CD14-positive monocyte (primary cell): ENCODE results near the gene UNC50. TPM values are rescaled to one million over a fixed set of nuclear protein-coding genes. Genes with fewer than 3 reads are reported as not detected.
A peak's percentile ranks its signal among the peaks of the same experiment; 100 is the strongest.

Experiments
- DNase-seq, 3 donors: peaks; one replicate each; pipeline ENCODE4 v3.0.0-alpha.2; 2011 to 2022
- H2AFZ ChIP-seq: 2 replicates; pipeline ENCODE4 v1.6.0; 2012; ENCODE audit warnings: mild to moderate bottlenecking, low read depth, low read length, inconsistent platforms; ENCODE audit not compliant: insufficient read depth, poor library complexity, severe bottlenecking
- H3K27ac ChIP-seq, 2 donors: 1 replicate in 1 of 2; 2 replicates in 1 of 2; pipeline ENCODE4 v1.5.1; 2012 to 2013; ENCODE audit warnings: low read length in 2 of 2, control low read depth in 1 of 2, inconsistent platforms in 1 of 2, low read depth in 1 of 2, mild to moderate bottlenecking in 1 of 2
- H3K27me3 ChIP-seq, 2 donors: one replicate each; pipeline versions ENCODE4 v1.6.0 to v1.6.1; 2011 to 2013; ENCODE audit warnings: low read length in 2 of 2; ENCODE audit not compliant: control insufficient read depth in 2 of 2, insufficient read depth in 2 of 2
- H3K36me3 ChIP-seq, 2 donors: replicated peaks in 1 of 2; 1 replicate in 1 of 2; 2 replicates in 1 of 2; pipeline versions ENCODE4 v1.5.1 to v1.6.1; 2012 to 2013; ENCODE audit warnings: low read length in 2 of 2, control low read depth in 1 of 2, inconsistent platforms in 1 of 2, mild to moderate bottlenecking in 1 of 2; ENCODE audit not compliant: insufficient read depth in 2 of 2, control insufficient read depth in 1 of 2
- H3K4me1 ChIP-seq, 2 donors: 1 replicate in 1 of 2; 2 replicates in 1 of 2; pipeline versions ENCODE4 v1.5.1 to v1.6.1; 2012 to 2013; ENCODE audit warnings: low read length in 2 of 2, control low read depth in 1 of 2, inconsistent platforms in 1 of 2, mild to moderate bottlenecking in 1 of 2, moderate library complexity in 1 of 2; ENCODE audit not compliant: insufficient read depth in 2 of 2, control insufficient read depth in 1 of 2
- H3K4me2 ChIP-seq: replicated peaks from 2 replicates; pipeline ENCODE3; 2012; ENCODE audit warnings: low read length, moderate library complexity, mild to moderate bottlenecking; ENCODE audit not compliant: poor library complexity, severe bottlenecking; ENCODE audit errors: extremely low read depth
- H3K4me3 ChIP-seq, 3 experiments: fragments of 200-600 bp in 1 of 3; sonication (generic) in 1 of 3; replicated peaks in 1 of 3; 1 replicate in 2 of 3; 2 replicates in 1 of 3; pipeline ENCODE4 v1.5.1; 2011 to 2013; ENCODE audit warnings: low read length in 3 of 3, mild to moderate bottlenecking in 3 of 3, control low read depth in 2 of 3, low read depth in 2 of 3, inconsistent platforms in 1 of 3, moderate library complexity in 1 of 3
- H3K79me2 ChIP-seq: 2 replicates; pipeline ENCODE4 v1.6.0; 2012; ENCODE audit warnings: mild to moderate bottlenecking, control low read depth, inconsistent platforms, low read length, moderate library complexity; ENCODE audit not compliant: insufficient read depth
- H3K9ac ChIP-seq: 2 replicates; pipeline ENCODE4 v1.6.0; 2017; ENCODE audit warnings: low read length, mild to moderate bottlenecking; ENCODE audit not compliant: insufficient read depth, poor library complexity, severe bottlenecking
- H3K9me3 ChIP-seq, 2 donors: replicated peaks in 1 of 2; 1 replicate in 1 of 2; 2 replicates in 1 of 2; pipeline versions ENCODE4 v1.5.1 to v1.6.1; 2012 to 2013; ENCODE audit warnings: low read length in 2 of 2, control low read depth in 1 of 2; ENCODE audit not compliant: control insufficient read depth in 1 of 2, insufficient read depth in 1 of 2
- H4K20me1 ChIP-seq: 2 replicates; pipeline ENCODE4 v1.6.0; 2012; ENCODE audit warnings: mild to moderate bottlenecking, low read length, control low read depth, moderate library complexity; ENCODE audit not compliant: insufficient read depth
- H3K27ac Mint-ChIP-seq, 7 donors: one replicate each; pipeline ENCODE4 v1.8.0; 2020; ENCODE audit warnings: mild to moderate bottlenecking in 7 of 7, mixed read lengths in 7 of 7, moderate library complexity in 6 of 7, inconsistent platforms in 2 of 7
- H3K27me3 Mint-ChIP-seq, 3 donors: one replicate each; pipeline ENCODE4 v1.8.0; 2021 to 2022; ENCODE audit warnings: low read depth in 3 of 3, mild to moderate bottlenecking in 3 of 3, mixed read lengths in 3 of 3, moderate library complexity in 3 of 3, inconsistent platforms in 1 of 3
- H3K36me3 Mint-ChIP-seq, 2 donors: one replicate each; pipeline ENCODE4 v1.8.0; 2020; ENCODE audit warnings: mixed read lengths in 2 of 2, inconsistent platforms in 1 of 2, mild to moderate bottlenecking in 1 of 2
- H3K4me1 Mint-ChIP-seq: one replicate; pipeline ENCODE4 v1.8.0; 2020; ENCODE audit warnings: mild to moderate bottlenecking, mixed read lengths
- H3K4me3 Mint-ChIP-seq, 2 donors: one replicate each; pipeline ENCODE4 v1.8.0; 2020; ENCODE audit warnings: mild to moderate bottlenecking in 2 of 2, mixed read lengths in 2 of 2, moderate library complexity in 1 of 2
- H3K9me3 Mint-ChIP-seq, 7 donors: one replicate each; pipeline ENCODE4 v1.8.0; 2020 to 2022; ENCODE audit warnings: mixed read lengths in 7 of 7, mild to moderate bottlenecking in 6 of 7, moderate library complexity in 6 of 7, inconsistent platforms in 2 of 7
- WGBS: methylation state at CpG from one replicate; pipeline ENCODE4 v1.1.5; 2013; ENCODE audit warnings: missing lambda C conversion rate; ENCODE audit not compliant: insufficient coverage; 5-methylcytosine and 5-hydroxymethylcytosine counted together
- intact Hi-C, 2 donors: fragments of 100-400 bp; cut with micrococcal nuclease; formaldehyde crosslinking; loops; one replicate each; pipeline versions ENCODE4 v1.15.0 to v1.15.1; 2023
- polyA plus RNA-seq, 3 donors: library from polyadenylated mRNA; depleted of rRNA in 1 of 3; unstranded in 2 of 3; stranded (reverse) in 1 of 3; fragments of 300-500 nt in 2 of 3; fragments of >200 nt in 1 of 3; fragmentation: Illumina TruSeq in 2 of 3; gene quantifications; 1 replicate in 2 of 3; 2 replicates in 1 of 3; pipeline ENCODE4 v1.2.3, GENCODE V29; 2012 to 2021
- TF ChIP-seq, protein P1 (sequence below): fragments of 200-600 bp; IDR thresholded peaks from one replicate; pipeline ENCODE4 v1.8.0; 2022; ENCODE audit warnings: antibody characterized with exemption, mild to moderate bottlenecking

UNC50 gene
- polyA plus RNA-seq, 3 donors = 32.5 to 72.0 (median 62.8) TPM

DNA sequence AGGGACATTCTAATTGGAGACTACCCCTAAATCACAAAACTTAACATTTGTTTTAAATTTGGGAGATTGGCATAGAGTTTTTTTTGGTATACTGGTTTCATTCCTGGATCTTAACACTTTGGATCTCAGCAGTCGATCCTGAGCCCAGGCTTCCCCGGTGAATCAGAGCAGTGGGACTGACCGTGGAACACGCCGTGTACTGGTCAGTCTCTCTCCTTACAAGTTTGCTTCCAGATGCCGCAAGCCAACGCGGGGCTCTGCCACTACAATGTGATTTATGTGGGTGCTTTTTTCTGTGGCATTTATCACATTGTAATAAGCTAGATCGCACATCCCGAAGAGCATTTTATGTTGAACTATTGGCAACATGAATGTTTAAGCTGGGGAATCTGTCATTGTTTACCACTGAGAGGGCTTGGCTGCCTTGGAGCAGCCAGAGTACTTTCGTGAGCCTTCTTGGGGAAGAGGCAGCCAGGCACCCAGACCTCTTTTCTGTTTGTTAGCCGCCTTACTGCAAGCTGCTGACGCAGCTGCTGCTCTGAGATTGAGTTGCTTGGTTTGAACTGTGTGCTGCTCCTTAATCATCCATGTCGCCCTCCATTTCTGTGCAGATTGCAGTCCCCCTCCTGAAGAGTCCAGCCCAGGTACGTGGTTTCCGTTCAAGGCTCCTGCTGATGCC, 49.4 kb upstream of the UNC50 start:
- no peaks in the 10 kb centered on the region for H3K9me3 ChIP-seq
- H3K4me2 ChIP-seq = no peak overlapping the region
- Mint-ChIP-seq H3K9me3 (peaks cover 0 to 3% (median 0%) of the 10 kb centered on the region in 7 donors), H3K4me3 (no peak overlapping the region), H3K4me1 (peaks cover 19% of the 10 kb centered on the region), H3K27me3 (no peaks in the 10 kb centered on the region), H3K27ac (peak overlapping the region in 1 of 7 donors; percentile 54), H3K36me3 (peaks cover 87 to 96% of the 10 kb centered on the region in 2 donors)
- H3K4me1 ChIP-seq = no peaks in the 10 kb centered on the region
- WGBS = 100% methylated on average over 9 of the region's 16 CpGs
- TF ChIP-seq, protein P1, sequence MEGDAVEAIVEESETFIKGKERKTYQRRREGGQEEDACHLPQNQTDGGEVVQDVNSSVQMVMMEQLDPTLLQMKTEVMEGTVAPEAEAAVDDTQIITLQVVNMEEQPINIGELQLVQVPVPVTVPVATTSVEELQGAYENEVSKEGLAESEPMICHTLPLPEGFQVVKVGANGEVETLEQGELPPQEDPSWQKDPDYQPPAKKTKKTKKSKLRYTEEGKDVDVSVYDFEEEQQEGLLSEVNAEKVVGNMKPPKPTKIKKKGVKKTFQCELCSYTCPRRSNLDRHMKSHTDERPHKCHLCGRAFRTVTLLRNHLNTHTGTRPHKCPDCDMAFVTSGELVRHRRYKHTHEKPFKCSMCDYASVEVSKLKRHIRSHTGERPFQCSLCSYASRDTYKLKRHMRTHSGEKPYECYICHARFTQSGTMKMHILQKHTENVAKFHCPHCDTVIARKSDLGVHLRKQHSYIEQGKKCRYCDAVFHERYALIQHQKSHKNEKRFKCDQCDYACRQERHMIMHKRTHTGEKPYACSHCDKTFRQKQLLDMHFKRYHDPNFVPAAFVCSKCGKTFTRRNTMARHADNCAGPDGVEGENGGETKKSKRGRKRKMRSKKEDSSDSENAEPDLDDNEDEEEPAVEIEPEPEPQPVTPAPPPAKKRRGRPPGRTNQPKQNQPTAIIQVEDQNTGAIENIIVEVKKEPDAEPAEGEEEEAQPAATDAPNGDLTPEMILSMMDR = no peak
- H3K4me3 ChIP-seq = no peak overlapping the region
- intact Hi-C loops = no loop called here
- H3K36me3 ChIP-seq = peaks cover 95 to 100% of the 10 kb centered on the region in 2 donors
- no peak for DNase-seq
- H3K27ac ChIP-seq = no peak overlapping the region
- no peak overlapping the region for H2AFZ ChIP-seq
- peaks cover 25% of the 10 kb centered on the region for H4K20me1 ChIP-seq
- no peak overlapping the region for H3K9ac ChIP-seq
- no peaks in the 10 kb centered on the region for H3K79me2 ChIP-seq
- no peaks in the 10 kb centered on the region for H3K27me3 ChIP-seq

DNA sequence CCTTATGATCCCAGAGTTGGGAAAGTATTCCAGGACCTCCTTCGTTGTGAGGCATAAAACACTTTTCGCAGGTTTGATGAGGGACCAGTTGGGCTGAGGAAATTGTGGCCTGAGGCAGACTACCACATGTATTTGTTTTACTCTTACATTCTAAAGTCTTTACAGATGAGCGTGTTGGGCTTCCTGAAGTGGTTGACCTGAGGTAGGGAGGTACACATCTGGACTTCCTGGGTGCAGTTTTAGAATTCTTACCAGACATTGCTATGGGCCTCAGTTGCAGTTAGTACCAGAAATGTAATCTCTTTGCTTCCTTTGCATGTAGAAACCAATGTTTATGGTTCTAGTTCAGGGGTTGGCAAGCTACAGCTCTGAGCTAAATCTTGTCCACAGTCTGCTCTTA, 48.8 kb upstream of the UNC50 start:
- Mint-ChIP-seq H3K27me3 (no peaks in the 10 kb centered on the region), H3K9me3 (peaks cover 0 to 3% (median 0%) of the 10 kb centered on the region in 7 donors), H3K4me3 (no peak overlapping the region), H3K27ac (no peak overlapping the region), H3K4me1 (peaks cover 25% of the 10 kb centered on the region), H3K36me3 (peaks cover 84 to 96% of the 10 kb centered on the region in 2 donors)
- H3K79me2 ChIP-seq = no peaks in the 10 kb centered on the region
- TF ChIP-seq, protein P1 = no peak
- intact Hi-C loops = no loop called here
- no peak overlapping the region for H3K27ac ChIP-seq
- H2AFZ ChIP-seq = no peak overlapping the region
- H3K36me3 ChIP-seq = peaks cover 95 to 100% of the 10 kb centered on the region in 2 donors
- H3K4me2 ChIP-seq = no peak overlapping the region
- WGBS = no CpG with 5 or more reads among the region's 3 CpGs
- H3K9me3 ChIP-seq = no peaks in the 10 kb centered on the region
- no peak overlapping the region for H3K4me3 ChIP-seq
- H3K4me1 ChIP-seq = no peaks in the 10 kb centered on the region
- no peaks in the 10 kb centered on the region for H3K27me3 ChIP-seq
- DNase-seq = no peak
- H3K9ac ChIP-seq = no peak overlapping the region
- peaks cover 29% of the 10 kb centered on the region for H4K20me1 ChIP-seq
